AG04449 (cell line): ENCODE results near the gene C5.

Experiments
- CTCF ChIA-PET: fragments of 350-600 bp; formaldehyde crosslinking; extraction: SDS; loops from one replicate; lab custom pipeline; 2021; ENCODE audit warnings: antibody characterized with exemption; lab: Yijun Ruan, JAX
- POLR2A ChIA-PET: fragments of 400-600, 350-600 bp; formaldehyde crosslinking; extraction: SDS; loops from one replicate; lab custom pipeline; 2020; ENCODE audit warnings: antibody characterized with exemption, inconsistent platforms; lab: Yijun Ruan, JAX
- DNase-seq: peaks from one replicate; pipeline ENCODE4 v3.0.0-alpha.2; 2010; ENCODE audit warnings: low read depth, low spot score
- H3K4me3 ChIP-seq: 2 replicates; pipeline ENCODE4 v1.5.1; 2011; ENCODE audit warnings: low read depth, mild to moderate bottlenecking, control low read depth, low read length
- TF ChIP-seq, protein P1 (sequence below): IDR thresholded peaks from one replicate; pipeline ENCODE4 v1.5.1; 2011; ENCODE audit warnings: mild to moderate bottlenecking, moderate library complexity, low read length, control low read depth, inconsistent platforms; ENCODE audit not compliant: insufficient read depth; ENCODE audit errors: missing control alignments

C5 gene

DNA sequence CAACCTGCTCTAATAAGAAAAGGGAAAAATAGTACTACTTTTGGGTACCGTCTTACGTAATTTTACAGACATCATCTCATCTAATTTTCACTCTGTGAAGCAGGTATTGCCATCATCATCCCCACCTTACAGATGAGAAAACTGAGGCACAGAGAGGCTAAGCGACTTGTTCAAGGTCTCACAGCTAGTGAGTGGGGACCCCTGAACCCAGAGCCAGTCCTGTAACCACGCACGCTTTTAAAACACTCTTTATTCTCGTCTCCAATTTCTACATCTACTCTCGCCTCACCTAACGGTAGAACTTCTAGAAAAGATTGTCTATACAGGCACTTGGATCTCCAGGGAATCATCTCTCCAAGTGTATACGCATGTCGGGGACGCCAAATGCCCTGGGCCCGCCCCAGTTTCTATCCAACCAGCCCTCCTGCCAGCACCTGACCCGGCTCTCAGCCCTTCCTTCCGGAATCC, 122.0 kb downstream of the C5 start:
- H3K4me3 ChIP-seq, result peak overlapping the region; percentile 56
- no peak for DNase-seq
- CTCF ChIA-PET, result interaction anchor here (1.5 to 1.6 kb wide), 2 partner anchors 9 to 11 kb away, joined by 5 read pairs; no protein-coding TSS in a partner anchor
- TF ChIP-seq, protein P1, sequence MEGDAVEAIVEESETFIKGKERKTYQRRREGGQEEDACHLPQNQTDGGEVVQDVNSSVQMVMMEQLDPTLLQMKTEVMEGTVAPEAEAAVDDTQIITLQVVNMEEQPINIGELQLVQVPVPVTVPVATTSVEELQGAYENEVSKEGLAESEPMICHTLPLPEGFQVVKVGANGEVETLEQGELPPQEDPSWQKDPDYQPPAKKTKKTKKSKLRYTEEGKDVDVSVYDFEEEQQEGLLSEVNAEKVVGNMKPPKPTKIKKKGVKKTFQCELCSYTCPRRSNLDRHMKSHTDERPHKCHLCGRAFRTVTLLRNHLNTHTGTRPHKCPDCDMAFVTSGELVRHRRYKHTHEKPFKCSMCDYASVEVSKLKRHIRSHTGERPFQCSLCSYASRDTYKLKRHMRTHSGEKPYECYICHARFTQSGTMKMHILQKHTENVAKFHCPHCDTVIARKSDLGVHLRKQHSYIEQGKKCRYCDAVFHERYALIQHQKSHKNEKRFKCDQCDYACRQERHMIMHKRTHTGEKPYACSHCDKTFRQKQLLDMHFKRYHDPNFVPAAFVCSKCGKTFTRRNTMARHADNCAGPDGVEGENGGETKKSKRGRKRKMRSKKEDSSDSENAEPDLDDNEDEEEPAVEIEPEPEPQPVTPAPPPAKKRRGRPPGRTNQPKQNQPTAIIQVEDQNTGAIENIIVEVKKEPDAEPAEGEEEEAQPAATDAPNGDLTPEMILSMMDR, result no peak
- POLR2A ChIA-PET, result no interaction called here

DNA sequence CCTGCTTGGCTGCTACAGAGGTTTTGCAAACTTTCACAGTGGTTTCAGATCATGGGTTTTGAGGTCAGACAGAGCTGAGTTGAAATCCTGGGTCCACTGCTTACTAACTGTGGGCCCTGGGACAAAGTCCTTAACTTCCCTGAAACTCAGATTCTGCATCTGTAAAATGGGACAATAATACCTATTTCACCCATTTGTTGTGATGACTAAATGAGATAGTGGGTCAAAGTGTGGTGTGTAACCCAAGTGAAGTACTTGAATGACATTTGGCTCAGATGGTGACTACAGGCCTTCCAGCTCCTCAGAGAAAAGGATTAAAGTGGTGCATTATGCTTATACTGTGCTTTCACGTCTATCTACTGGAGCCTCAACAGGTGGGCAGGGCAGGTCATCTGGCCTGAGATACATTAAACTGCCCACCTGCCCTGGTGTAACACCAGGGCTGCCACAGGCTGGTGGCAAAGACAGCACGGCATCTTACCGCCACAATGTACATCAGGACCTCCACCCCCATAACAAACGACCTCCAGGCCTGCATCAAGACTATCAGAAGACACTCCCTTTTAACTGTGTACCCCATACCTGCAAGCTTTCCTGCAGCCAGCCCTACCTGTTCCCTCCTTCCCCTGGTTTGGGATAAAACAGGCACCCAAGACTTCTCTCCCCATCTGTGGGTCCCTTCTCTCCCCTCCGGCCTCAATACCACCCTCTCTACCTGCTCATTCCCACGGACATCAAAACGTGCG, 122.6 kb downstream of the C5 start:
- no peak overlapping the region for H3K4me3 ChIP-seq

DNA sequence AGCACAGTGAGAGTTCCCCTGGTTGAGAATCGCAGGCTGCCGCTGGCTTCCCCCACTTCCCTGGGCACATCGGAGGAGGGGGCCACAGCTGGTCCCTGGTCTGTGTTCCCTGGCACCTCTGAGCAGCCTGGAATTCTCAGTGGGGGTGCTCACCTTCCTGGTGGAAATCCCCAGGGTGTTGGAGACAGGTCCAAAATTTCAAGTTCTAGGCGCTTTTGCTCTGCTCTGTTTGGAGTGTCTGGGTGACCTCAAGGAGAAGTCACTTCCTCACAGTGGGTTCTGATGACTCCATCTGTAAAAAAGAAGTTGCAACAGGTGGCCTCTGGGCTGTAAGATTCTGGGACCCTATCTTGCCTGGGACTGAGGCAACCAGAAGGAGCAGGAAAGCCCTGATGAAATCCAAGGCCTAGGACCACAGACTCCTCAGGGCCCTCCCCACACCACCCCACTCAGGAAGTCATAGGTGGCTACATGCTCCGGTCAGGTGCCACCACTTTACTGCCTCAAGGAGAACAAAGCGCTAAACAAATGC, 123.6 kb downstream of the C5 start, which contains the start of gene TRAF1:
TSS of gene TRAF1 (minus strand) at position 400 of the 532 bp plus-strand sequence. CDS start 721 bp downstream, outside the sequence.
- no peak within 1 kb of the TSS for H3K4me3 ChIP-seq
- POLR2A ChIA-PET, result no interaction called here

More for the DNA sequence above, 122.6 kb downstream of the C5 start:
- TF ChIP-seq, protein P1, result no peak
- ChIA-PET CTCF (interaction anchor here (1.5 to 3.2 kb wide), 4 partner anchors 9 to 58 kb away, joined by 5 to 9 read pairs (median 6); no protein-coding TSS in a partner anchor), POLR2A (no interaction called here)
- DNase-seq, result no peak

DNA sequence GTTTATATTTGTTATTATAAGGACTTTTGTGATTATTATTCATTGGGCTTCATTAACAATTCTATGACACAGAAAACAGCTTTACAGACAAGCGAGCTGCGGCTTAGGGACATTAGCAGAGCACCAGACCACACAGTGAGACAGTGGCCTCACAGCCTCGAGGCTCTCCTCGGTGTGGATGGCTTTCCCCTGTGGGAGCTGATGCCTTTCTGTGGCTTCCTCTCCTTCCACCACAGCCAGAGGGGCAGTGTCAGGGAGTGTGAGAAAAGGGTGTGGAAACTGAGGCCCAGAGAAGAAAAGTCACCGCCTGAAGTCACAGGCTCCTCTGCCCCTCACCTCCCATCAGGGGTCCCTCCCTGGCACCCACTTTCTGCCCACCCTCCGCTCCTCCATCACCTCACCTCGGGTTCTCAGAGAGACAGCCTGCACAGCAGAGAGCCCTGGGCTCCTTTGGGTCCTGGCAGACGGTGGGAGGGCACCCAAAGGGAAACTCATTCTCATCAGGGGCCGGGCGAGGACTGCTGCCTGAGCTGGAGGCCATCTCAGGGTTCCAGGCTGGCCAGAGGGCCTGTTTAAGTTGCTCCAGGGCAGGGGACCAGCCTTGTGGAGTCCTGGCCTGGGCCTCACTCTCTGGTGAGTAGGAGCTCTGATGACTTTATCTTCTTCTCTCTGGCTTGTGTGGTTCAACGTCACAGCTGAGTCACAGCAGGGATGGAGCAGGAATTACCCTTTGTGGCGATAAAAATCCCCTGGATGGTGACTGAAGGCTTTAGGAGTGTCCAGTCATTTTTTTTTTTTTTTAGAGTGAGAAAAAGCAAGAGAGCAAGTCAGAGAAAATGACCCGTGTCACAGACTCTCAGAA, 124.3 kb downstream of the C5 start:
- TF ChIP-seq, protein P1, result no peak
- ChIA-PET CTCF (interaction anchor here (1.7 to 3.2 kb wide), 3 partner anchors 9 to 57 kb away, joined by 8 to 9 read pairs (median 9); no protein-coding TSS in a partner anchor), POLR2A (no interaction called here)
- H3K4me3 ChIP-seq, result no peak overlapping the region
- DNase-seq, result peak; percentile 67

More for the DNA sequence above, 123.6 kb downstream of the C5 start, which contains the start of gene TRAF1:
- TF ChIP-seq, protein P1, result no peak
- no peak for DNase-seq
- CTCF ChIA-PET, result interaction anchor here (1.5 to 3.2 kb wide), 4 partner anchors 10 to 57 kb away, joined by 5 to 9 read pairs (median 6); no protein-coding TSS in a partner anchor

DNA sequence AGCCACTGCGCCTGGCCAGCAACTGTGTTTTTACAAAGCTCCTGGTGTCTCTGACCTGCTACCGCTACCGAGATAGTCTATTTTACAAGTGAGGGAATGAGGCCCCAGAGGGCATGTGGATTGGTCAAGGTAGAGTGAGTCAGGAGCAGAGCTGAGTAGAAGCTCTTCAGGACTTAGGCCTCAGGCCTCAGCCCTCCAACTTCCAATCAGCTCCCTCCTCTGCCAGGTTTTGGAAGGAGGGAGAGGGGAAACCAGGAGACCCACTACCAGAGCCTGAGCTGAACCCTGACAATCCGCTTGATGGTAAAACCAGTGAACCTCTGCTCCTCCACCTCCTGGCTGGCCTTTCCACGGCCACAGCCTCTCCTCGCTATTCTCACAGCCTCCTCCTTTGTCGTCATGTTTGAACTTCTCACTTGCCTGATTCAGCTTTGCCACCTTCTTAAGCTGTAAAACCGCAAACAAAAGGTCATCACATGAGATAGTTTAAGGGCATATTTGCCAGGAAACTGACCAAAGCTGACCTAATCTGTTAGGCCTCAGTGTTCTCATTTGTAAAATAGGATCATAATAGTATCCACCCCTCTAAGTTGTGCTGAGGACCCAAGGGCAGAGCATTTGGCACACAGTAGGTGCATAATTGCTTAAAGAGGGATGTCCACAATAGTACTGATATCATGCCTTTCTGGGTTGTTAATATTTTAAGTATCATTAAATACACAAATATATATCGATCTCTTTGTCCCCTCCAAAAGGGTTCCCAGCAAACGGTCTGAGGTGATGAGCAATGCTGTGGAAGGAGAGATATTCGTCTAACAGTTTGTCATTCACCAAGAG, 125.2 kb downstream of the C5 start:
- H3K4me3 ChIP-seq, result no peak overlapping the region
- TF ChIP-seq, protein P1, result no peak
- DNase-seq, result no peak
- POLR2A ChIA-PET, result no interaction called here
- CTCF ChIA-PET, result interaction anchor here (1.7 to 3.2 kb wide), 3 partner anchors 8 to 56 kb away, joined by 8 to 9 read pairs (median 9); no protein-coding TSS in a partner anchor
